ENCODE measurements around the gene HOXD12.

Gene HOXD12

DNA sequence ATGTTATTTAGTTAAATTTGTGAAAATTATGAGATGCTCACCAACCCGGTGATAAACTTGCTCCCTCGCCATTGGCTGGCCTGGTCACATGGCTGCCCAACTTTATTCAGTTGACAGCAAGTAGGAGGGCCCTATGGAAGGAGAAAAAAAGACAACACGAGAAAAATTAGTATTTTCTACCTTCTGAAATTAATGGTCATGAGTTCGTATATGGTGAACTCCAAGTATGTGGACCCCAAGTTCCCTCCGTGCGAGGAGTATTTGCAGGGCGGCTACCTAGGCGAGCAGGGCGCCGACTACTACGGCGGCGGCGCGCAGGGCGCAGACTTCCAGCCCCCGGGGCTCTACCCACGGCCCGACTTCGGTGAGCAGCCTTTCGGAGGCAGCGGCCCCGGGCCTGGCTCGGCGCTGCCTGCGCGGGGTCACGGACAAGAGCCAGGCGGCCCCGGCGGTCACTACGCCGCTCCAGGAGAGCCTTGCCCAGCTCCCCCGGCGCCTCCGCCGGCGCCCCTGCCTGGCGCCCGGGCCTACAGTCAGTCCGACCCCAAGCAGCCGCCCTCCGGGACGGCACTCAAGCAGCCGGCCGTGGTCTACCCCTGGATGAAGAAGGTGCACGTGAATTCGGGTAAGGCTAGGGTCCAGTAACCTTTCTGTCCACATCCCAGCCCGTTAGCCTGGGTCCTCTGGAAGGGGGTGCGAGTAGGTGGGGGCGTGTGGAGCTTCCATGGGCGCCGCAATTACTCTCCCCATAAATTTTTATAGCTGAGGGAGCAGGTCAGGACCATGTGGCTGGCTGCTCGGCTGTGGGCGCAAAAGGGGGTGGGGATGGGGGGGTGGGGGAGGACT lies 52.1 kb downstream of the HOXD12 start, which contains the start of gene HOXD4:
TSS of gene HOXD4 (plus strand) at position 109 of the 846 bp plus-strand sequence. CDS start at position 193, 84 bp downstream.
- DNase-seq, result no peak
